ENCODE measurements around the gene SPTB.
A peak's percentile ranks its signal among the peaks of the same experiment; 100 is the strongest.
"Not testable (repeated sequence)": the region's sequence is repeated elsewhere in the genome, so short reads cannot be mapped to it uniquely, and the experiment has no call there.

Gene SPTB

DNA sequence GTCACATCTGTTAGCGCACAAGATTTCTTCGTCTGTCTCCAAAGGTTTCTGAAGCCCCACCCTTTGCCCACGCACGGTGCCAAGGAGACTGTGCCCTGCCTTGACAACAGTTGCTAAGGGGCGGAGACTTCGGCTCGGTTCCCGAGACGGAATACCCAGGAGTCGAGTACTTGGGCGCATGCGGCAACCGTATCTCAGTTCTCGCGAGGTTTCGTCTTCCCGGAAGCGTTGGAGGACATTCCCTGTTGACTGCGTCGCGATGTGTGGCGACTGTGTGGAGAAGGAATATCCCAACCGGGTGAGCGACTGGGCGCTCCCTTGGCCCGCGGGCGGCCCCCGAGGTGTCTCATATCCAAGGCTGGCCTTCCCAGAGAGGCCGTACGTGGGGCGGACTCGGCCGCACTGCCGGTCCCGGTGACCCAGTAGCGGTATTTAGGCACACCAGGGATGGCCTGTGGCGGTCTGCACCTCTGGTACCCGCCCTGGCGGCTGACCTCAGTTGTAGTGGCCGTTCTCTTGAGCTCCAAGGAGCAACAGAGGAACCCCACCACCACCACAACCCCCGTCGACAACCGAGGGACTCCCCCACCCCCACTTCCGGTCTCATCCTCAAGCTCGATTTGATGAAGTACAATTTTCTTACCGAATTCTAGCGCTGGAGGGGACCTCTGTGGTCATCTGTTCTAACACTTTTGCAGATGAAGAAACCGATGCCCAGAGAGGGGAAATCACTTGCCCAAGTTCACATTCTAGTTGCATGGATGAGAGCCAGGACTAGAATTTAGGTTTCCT, 34.7 kb upstream of the SPTB start, which contains the start of gene CHURC1:
CHURC1 (plus strand) TSS at position 219 of the 792 bp plus-strand sequence; CDS start at position 260, 41 bp downstream.
- Histone ChIP-seq H3K27me3 (no peaks in the 10 kb centered on the region), H3K9me3 (no peaks in the 10 kb centered on the region), H3K4me1 (peaks cover 3% of the 10 kb centered on the region; the same call in 1 of the 2 replicates), H3K4me3 (ENCODE audit: low read depth, low read length) (peak within 1 kb of the TSS; percentile 96), H3K36me3 (no peaks in the 10 kb centered on the region)
- DNase-seq, result peak; percentile 99
- TF ChIP-seq, protein P1, sequence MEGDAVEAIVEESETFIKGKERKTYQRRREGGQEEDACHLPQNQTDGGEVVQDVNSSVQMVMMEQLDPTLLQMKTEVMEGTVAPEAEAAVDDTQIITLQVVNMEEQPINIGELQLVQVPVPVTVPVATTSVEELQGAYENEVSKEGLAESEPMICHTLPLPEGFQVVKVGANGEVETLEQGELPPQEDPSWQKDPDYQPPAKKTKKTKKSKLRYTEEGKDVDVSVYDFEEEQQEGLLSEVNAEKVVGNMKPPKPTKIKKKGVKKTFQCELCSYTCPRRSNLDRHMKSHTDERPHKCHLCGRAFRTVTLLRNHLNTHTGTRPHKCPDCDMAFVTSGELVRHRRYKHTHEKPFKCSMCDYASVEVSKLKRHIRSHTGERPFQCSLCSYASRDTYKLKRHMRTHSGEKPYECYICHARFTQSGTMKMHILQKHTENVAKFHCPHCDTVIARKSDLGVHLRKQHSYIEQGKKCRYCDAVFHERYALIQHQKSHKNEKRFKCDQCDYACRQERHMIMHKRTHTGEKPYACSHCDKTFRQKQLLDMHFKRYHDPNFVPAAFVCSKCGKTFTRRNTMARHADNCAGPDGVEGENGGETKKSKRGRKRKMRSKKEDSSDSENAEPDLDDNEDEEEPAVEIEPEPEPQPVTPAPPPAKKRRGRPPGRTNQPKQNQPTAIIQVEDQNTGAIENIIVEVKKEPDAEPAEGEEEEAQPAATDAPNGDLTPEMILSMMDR (IDR thresholded peaks at IDR 0.05; ENCODE audit: low read depth, low read length), result no peak

DNA sequence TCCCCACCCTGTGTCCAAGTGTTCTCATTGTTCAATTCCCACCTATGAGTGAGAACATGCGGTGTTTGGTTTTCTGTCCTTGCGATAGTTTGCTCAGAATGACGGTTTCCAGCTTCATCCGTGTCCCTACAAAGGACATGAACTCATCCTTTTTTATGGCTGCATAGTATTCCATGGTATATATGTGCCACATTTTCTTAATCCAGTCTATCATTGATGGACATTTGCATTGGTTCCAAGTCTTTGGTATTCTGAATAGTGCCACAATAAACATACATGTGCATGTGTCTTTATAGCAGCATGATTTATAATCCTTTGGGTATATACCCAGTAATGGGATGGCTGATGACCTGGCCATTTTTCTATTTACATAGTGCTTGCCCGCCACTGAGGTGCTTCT, 33.8 kb upstream of the SPTB start:
- not testable (repeated sequence) for H3K27me3 ChIP-seq; H3K4me1 ChIP-seq; H3K4me3 ChIP-seq (ENCODE audit: low read depth, low read length); DNase-seq; H3K36me3 ChIP-seq; H3K9me3 ChIP-seq

DNA sequence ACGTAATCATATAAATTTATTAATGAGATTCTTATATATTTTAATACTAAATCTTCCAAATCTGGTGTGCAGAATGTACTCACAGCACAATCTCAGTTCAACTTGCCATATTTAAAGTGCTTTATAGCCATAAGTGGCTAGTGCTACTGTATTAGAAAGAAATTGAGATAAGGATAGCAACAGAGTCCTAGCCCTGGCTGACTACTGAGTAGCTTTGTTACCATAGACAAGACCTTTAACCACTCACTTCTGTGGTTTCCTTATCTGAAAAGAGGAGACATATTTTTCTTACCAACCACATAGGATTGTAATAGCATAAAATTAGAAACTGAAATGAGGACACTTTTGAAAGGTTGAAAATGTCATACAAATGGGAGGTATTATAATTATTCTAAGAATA, 32.6 kb upstream of the SPTB start:
- H3K9me3 ChIP-seq, result no peaks in the 10 kb centered on the region
- no peaks in the 10 kb centered on the region for H3K36me3 ChIP-seq
- no peak overlapping the region for H3K4me3 ChIP-seq (ENCODE audit: low read depth, low read length)
- TF ChIP-seq, protein P1 (IDR thresholded peaks at IDR 0.05; ENCODE audit: low read depth, low read length), result no peak
- H3K4me1 ChIP-seq, result peaks cover 3% of the 10 kb centered on the region; the same call in 1 of the 2 replicates
- no peak for DNase-seq
- H3K27me3 ChIP-seq, result 0 out of 2 replicates have a peak, but pooled peaks cover 3% of the 10 kb centered on the region

DNA sequence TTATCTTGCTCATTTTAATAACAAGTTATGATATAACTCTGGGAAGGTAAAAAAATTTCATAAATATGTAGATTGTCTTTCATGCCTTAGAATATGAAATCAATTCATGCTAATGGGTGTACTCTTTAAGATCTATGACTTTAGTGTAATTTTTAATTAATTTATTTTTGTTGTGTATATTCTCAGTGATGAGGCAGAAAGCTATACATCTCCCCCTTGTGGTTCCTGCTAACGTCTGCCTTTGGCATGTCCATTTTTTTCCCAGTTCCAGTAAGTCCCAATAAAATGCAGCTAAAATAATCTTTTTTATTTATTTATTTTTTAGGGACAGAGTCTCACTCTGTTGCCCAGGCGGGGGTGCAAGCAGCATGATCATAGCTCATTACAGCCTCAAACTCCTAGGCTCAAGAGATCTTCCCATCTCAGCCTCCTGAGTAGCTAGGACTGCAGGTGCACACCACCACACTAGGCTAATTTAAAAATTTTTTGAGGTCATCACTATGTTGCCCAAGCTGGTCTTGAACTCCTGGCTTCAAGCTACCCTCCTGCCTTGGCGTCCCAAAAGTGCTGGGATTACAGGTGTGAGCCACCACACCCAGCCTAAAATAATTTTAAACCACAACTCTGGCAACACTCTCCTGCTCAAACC, 31.3 kb upstream of the SPTB start:
- no peak overlapping the region; the same call in 1 of the 2 replicates for H3K4me3 ChIP-seq (ENCODE audit: low read depth, low read length)
- H3K9me3 ChIP-seq, result no peaks in the 10 kb centered on the region
- peaks cover 4% of the 10 kb centered on the region; the same call in 1 of the 2 replicates for H3K27me3 ChIP-seq
- H3K4me1 ChIP-seq, result peaks cover 3% of the 10 kb centered on the region; the same call in 1 of the 2 replicates
- TF ChIP-seq, protein P1 (IDR thresholded peaks at IDR 0.05; ENCODE audit: low read depth, low read length), result peak; percentile 81
- H3K36me3 ChIP-seq, result no peaks in the 10 kb centered on the region
- peak; percentile 22 for DNase-seq

DNA sequence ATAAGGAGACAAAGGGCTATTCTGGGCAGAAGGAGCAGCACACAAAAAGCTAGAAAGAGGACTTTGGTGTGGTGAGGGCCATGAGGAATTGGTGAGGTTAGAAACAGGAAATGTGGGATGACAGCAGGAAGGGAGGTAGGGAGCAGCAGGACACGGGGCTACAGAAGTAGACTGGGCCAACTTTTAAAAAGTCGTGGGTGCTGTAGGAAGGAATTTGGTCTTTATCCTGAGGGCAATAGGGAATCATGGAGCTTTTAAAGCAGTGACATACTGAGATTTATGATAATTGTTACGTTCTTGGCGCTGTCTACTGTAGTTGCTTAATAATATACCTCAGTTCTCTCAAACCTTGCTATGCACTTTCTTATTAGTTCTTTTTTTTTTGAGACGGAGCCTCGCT, 26.3 kb upstream of the SPTB start:
- no peaks in the 10 kb centered on the region for H3K4me1 ChIP-seq
- no peaks in the 10 kb centered on the region for H3K9me3 ChIP-seq
- no peak overlapping the region for H3K4me3 ChIP-seq (ENCODE audit: low read depth, low read length)
- DNase-seq, result no peak
- H3K36me3 ChIP-seq, result no peaks in the 10 kb centered on the region
- TF ChIP-seq, protein P1 (IDR thresholded peaks at IDR 0.05; ENCODE audit: low read depth, low read length), result no peak
- peaks cover 4% of the 10 kb centered on the region; the same call in 1 of the 2 replicates for H3K27me3 ChIP-seq

DNA sequence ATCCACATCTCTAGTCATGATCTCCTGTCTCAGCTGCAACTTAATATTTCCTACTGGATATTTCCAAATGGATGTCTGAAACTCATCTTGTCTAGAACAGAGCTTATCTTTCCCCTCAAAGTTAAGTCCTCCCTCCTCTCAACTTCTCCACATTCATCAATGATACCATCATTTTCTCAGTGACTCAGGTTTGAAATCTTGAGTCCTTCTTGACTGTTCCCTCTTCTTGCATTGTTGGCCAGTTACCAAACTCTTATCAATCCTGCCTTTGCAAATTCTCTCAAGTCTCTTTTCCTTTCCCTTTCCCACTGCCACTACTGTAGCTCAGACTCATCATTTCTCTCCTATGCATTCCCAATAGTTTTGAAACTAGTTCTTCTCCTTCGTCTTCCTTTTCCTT, 20.3 kb upstream of the SPTB start:
- DNase-seq, result no peak

More for the DNA sequence above, 20.3 kb upstream of the SPTB start:
- H3K9me3 ChIP-seq, result no peaks in the 10 kb centered on the region
- TF ChIP-seq, protein P1 (IDR thresholded peaks at IDR 0.05; ENCODE audit: low read depth, low read length), result no peak
- H3K36me3 ChIP-seq, result no peaks in the 10 kb centered on the region
- no peak overlapping the region for H3K4me3 ChIP-seq (ENCODE audit: low read depth, low read length)
- no peaks in the 10 kb centered on the region for H3K4me1 ChIP-seq
- peaks cover 6% of the 10 kb centered on the region; the same call in 1 of the 2 replicates for H3K27me3 ChIP-seq

Data from BE2C (cell line).